Body of pancreas (tissue), 4 donors: ENCODE data around the gene GSTA4. TPM values are rescaled to one million over a fixed set of nuclear protein-coding genes. Genes with fewer than 3 reads are reported as not detected.

Source experiments
- ATAC-seq: fragments of 150-250 bp; one replicate; pipeline ENCODE4 v1.9.1; 2016
- DNase-seq, 4 donors: peaks; one replicate each; pipeline ENCODE4 v3.0.0-alpha.2; 2019
- H3K27ac ChIP-seq, 4 donors: fragments of 200-600 bp; sonication (generic); 1 replicate in 3 of 4; 2 replicates in 1 of 4; pipeline versions ENCODE4 v1.5.1 to v1.6.1; 2016 to 2019; ENCODE audit warnings: mild to moderate bottlenecking in 1 of 4, mixed read lengths in 1 of 4, moderate library complexity in 1 of 4
- H3K27me3 ChIP-seq, 2 donors: fragments of 200-600 bp; sonication (generic); one replicate each; pipeline ENCODE4 v1.6.0; 2016; ENCODE audit warnings: mild to moderate bottlenecking in 1 of 2
- H3K36me3 ChIP-seq, 2 donors: fragments of 200-600 bp; sonication (generic); replicated peaks in 1 of 2; 2 replicates each; pipeline ENCODE4 v1.5.1; 2016; ENCODE audit warnings: low read depth in 2 of 2; ENCODE audit not compliant: insufficient read depth in 1 of 2
- H3K4me1 ChIP-seq: fragments of 200-600 bp; sonication (generic); one replicate; pipeline ENCODE4 v1.6.0; 2016
- H3K4me3 ChIP-seq, 2 donors: fragments of 200-600 bp; sonication (generic); 1 replicate in 1 of 2; 2 replicates in 1 of 2; pipeline ENCODE4 v1.5.1; 2016 to 2019
- H3K9me3 ChIP-seq, 3 donors: fragments of 200-600 bp; sonication (generic); 1 replicate in 2 of 3; 2 replicates in 1 of 3; pipeline ENCODE4 v1.5.1; 2016
- POLR2A ChIP-seq, 3 donors: fragments of 450-650 bp; IDR thresholded peaks; one replicate each; pipeline ENCODE4 v1.6.1; 2016; ENCODE audit warnings: antibody characterized with exemption in 3 of 3, mild to moderate bottlenecking in 2 of 3
- WGBS, 2 donors: methylation state at CpG; one replicate each; pipeline ENCODE4 v1.1.5; 2017; 5-methylcytosine and 5-hydroxymethylcytosine counted together
- intact Hi-C: fragments of 100-400 bp; cut with DNase I; formaldehyde crosslinking; loops from one replicate; pipeline ENCODE4 v1.15.1; 2023
- total RNA-seq, 2 donors: library from RNA; depleted of rRNA; stranded (reverse); fragments of >200 nt; gene quantifications; one replicate each; pipeline ENCODE4 v1.1.0, GENCODE V29; 2016
- TF ChIP-seq, protein P1 (sequence below), 7 experiments: fragments of 450-650 bp in 4 of 7; fragments of 200-600 bp in 3 of 7; sonication (generic) in 3 of 7; IDR thresholded peaks; one replicate each; pipeline ENCODE4 v1.5.1; 2016 to 2019; ENCODE audit warnings: antibody characterized with exemption in 7 of 7

GSTA4 gene
- total RNA-seq, 2 donors from 2014 or later, result 13.5 to 27.7 TPM

DNA sequence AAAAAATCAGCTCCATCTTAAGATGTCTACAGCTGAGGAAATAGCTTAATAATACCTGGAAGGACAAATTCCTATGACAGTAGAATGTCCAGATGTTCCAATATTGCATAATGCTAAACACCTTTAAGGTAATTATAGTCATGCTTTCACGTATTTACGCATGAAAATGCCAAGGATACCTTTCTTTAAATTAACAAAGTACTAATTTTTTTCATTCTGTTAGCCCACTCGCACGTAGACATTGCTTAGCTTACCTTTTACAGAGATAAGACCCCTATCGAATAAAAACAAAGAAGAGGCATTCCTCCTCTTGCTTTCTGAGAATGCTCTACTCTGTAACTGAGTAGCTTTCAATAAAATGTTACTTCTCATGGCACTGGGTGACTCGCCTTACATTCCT lies 4.4 kb upstream of the GSTA4 start:
- Histone ChIP-seq H3K9me3 (no peaks in the 10 kb centered on the region), H3K27ac (no peak overlapping the region), H3K4me3 (no peak overlapping the region), H3K27me3 (no peaks in the 10 kb centered on the region), H3K4me1 (peaks cover 6% of the 10 kb centered on the region), H3K36me3 (peaks cover 0 to 4% of the 10 kb centered on the region in 2 donors)
- ATAC-seq (no peak), DNase-seq (no peak)
- intact Hi-C loops, result no loop called here
- TF ChIP-seq POLR2A (IDR thresholded peaks at IDR 0.05), result no peak
- TF ChIP-seq, protein P1, sequence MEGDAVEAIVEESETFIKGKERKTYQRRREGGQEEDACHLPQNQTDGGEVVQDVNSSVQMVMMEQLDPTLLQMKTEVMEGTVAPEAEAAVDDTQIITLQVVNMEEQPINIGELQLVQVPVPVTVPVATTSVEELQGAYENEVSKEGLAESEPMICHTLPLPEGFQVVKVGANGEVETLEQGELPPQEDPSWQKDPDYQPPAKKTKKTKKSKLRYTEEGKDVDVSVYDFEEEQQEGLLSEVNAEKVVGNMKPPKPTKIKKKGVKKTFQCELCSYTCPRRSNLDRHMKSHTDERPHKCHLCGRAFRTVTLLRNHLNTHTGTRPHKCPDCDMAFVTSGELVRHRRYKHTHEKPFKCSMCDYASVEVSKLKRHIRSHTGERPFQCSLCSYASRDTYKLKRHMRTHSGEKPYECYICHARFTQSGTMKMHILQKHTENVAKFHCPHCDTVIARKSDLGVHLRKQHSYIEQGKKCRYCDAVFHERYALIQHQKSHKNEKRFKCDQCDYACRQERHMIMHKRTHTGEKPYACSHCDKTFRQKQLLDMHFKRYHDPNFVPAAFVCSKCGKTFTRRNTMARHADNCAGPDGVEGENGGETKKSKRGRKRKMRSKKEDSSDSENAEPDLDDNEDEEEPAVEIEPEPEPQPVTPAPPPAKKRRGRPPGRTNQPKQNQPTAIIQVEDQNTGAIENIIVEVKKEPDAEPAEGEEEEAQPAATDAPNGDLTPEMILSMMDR (IDR thresholded peaks at IDR 0.05), result no peak
- 74 to 75% methylated on average over 6 of the region's 6 CpGs for WGBS, 2 donors

DNA sequence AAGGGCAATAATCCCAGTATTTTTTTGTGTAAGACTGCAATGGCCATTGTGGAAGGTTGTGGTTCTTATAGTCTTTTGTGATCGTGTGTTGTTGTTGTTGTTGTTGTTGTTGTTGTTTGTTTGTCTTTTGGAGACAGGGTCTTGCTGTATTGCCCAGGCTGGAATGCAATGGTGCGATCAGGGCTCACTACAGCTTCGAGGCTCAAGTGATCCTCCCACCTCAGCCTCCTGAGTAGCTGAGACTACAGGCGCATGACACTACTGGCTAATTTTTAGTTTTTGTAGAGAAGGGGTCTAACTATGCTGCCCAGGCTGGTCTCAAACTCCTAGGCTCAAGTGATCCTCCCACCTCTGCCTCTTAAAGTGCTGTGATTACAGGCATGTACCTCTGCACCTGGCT lies 3.5 kb upstream of the GSTA4 start:
- WGBS, 2 donors, result 81 to 82% methylated on average over 4 of the region's 4 CpGs
- Histone ChIP-seq H3K36me3 (peaks cover 0 to under 1% of the 10 kb centered on the region in 2 donors), H3K4me1 (peaks cover 6% of the 10 kb centered on the region), H3K4me3 (no peak overlapping the region), H3K27ac (no peak overlapping the region), H3K27me3 (no peaks in the 10 kb centered on the region), H3K9me3 (no peaks in the 10 kb centered on the region)
- no peak for TF ChIP-seq POLR2A (IDR thresholded peaks at IDR 0.05)
- TF ChIP-seq, protein P1 (IDR thresholded peaks at IDR 0.05), result no peak
- intact Hi-C loops, result no loop called here
- no peak for DNase-seq
- no peak for ATAC-seq

DNA sequence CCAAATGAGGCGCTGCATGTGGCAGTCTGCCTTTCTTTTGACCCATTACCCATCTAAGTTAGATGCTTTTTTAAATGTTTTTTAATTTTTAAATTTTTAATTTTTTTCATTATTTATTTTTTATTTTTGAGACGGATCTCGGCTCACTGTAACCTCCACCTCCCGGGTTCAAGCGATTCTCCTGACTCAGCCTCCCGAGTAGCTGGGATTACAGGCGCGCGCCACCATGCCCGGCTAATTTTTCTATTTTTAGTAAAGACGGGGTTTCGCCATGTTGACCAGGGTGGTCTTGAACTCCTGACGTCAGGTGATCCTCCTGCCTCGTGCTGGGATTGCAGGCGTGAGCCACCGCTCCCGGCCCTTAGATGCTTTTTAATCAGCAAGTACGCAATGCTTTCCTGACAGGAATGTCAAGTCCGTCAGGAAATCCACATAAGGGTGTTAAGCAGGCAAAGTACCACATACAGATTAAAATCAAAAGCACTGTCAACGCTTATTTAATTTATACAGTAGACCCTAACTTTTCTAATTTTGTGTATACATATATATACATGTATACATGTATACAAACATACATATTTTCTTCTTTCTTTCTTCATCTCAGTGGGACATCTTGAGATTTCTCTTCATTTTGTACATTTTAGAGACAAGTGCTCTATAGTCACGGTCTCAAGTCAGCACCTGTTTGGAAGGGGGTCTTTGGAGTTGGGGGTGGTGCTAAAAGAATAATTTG lies 995 bp upstream of the GSTA4 start:
- intact Hi-C loops, result no loop called here
- Histone ChIP-seq H3K9me3 (no peaks in the 10 kb centered on the region), H3K36me3 (no peaks in the 10 kb centered on the region), H3K27ac (peak overlapping the region in 3 of 4 donors; percentile 21 to 97 (median 96)), H3K4me3 (no peak overlapping the region), H3K4me1 (peaks cover 14% of the 10 kb centered on the region), H3K27me3 (no peaks in the 10 kb centered on the region)
- TF ChIP-seq, protein P1 (IDR thresholded peaks at IDR 0.05), result no peak
- no peak for TF ChIP-seq POLR2A (IDR thresholded peaks at IDR 0.05)
- peak in 3 of 4 donors; percentile 22 to 60 (median 29) for DNase-seq
- WGBS, 2 donors, result 17 to 19% methylated on average over 21 of the region's 21 CpGs
- no peak for ATAC-seq

DNA sequence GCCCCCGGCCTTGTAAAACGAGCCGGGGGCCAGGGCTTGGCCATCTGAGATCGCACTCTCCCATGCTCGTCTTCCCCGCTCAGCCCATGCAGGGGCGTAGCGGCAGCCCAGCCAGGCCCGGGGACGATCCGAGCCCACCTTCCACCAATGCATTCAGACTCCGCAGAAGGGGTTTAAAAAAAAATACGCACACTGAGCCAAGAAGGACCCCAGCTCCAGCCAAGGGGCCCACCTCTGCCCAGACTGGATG lies 320 bp downstream of the GSTA4 start:
- intact Hi-C loops, result no loop called here
- Histone ChIP-seq H3K4me3 (peak overlapping the region; percentile 3 to 63), H3K4me1 (peaks cover 14% of the 10 kb centered on the region), H3K36me3 (no peaks in the 10 kb centered on the region), H3K27me3 (no peaks in the 10 kb centered on the region), H3K9me3 (no peaks in the 10 kb centered on the region), H3K27ac (peak overlapping the region; percentile 71 to 97 (median 96))
- 0% methylated on average over 4 to 13 of the region's 13 CpGs for WGBS, 2 donors
- DNase-seq, result peak in 3 of 4 donors; percentile 41 to 47 (median 43)
- peak; percentile 16 for ATAC-seq
- no peak for TF ChIP-seq POLR2A (IDR thresholded peaks at IDR 0.05)
- TF ChIP-seq, protein P1 (IDR thresholded peaks at IDR 0.05), result no peak
